HG02852 (cell line): ENCODE results near the gene PLAGL2.
"Not testable (repeated sequence)": the region's sequence is repeated elsewhere in the genome, so short reads cannot be mapped to it uniquely, and the experiment has no call there.

ENCODE experiments used
- ATAC-seq: cut with Tn5 transposase; IDR thresholded peaks from one replicate; pipeline ENCODE4 v1.9.1; 2021; ENCODE audit warnings: mild to moderate bottlenecking, moderate library complexity; ENCODE audit not compliant: unreplicated experiment

Gene PLAGL2

DNA sequence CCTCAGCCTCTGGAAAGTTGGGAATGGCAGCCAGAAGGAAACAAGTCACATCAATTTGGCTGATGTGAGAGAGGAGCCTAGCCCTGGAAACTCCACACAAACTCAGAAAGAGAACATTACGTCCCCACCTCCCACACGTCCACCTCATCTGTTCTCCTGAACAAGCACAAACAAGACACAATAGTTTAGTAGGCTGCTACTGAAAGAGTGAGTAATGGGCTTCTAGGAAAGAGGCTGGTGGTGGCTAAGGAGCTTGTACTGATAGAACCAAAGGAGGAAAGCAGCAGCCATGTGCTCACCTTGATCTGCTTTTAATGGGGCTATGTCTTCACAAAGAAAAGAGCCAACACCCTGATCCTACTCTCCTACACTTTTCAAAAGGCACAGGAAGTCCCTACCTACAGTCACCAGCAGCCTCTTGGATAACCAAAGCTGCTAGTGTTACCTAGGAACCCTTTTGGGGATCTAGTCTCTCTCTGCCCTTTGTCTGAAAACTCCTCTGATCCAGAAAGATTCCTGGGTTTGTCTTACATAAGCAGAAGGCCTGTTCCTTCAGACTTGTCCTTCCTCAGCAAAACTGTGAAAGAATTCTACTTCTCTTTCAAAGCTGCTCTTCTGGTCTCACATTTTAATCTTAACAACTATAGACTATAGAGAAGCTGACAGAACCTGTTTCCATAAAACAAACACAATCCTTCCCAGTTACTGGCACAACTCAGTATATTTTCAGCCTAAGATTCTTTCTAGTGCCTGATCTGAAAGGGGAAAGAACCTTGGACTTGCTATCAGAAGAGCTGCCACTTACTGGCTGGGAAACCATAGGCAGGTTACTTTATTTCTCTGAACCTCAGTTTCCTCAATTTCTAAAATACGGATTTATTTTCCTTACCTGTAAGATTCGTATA, 3.1 kb downstream of the PLAGL2 start:
- no peak for ATAC-seq

DNA sequence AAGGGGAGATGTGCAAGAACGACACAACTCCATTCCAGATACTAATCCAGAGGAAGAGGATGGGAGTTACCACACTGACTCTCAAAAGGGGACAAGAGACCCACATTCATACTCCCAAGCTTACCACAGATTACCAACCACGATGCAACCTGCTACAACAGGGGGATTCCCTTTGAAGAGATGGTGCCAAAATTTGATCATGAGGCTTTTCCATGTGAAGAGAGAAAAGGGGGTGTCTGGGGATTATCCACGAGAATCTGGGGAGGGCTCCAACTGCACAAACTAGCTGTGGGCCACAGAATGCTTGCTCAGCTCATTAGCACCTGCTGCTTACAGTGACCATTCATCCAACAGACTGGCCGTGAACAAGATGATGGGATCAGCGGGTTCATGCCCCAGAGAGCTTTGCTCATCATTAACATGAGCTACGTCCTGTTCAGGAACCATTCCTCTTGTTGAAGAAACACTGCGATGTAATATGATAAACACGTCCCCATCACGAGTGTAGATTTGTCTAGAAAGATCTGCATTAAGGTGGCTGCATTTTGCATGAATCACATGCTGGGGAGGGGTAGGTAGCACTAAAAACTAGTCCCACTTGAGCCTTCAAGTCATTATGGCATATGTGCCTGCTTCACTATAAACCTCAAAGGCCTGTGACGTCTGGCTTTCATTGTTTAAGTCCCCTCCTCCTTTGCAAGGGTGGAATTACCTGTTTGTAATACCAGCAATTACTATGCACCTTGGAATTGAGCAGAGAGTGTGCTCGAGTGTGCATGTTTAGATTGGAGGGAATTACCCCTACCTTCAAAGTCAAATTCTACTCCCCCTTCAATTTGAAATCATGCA, 4.0 kb downstream of the PLAGL2 start:
- ATAC-seq, result no peak

- no peak for ATAC-seq
These were observed 5.6 kb downstream of the PLAGL2 start for GRCh38 chr20:32201977-32202363.

DNA sequence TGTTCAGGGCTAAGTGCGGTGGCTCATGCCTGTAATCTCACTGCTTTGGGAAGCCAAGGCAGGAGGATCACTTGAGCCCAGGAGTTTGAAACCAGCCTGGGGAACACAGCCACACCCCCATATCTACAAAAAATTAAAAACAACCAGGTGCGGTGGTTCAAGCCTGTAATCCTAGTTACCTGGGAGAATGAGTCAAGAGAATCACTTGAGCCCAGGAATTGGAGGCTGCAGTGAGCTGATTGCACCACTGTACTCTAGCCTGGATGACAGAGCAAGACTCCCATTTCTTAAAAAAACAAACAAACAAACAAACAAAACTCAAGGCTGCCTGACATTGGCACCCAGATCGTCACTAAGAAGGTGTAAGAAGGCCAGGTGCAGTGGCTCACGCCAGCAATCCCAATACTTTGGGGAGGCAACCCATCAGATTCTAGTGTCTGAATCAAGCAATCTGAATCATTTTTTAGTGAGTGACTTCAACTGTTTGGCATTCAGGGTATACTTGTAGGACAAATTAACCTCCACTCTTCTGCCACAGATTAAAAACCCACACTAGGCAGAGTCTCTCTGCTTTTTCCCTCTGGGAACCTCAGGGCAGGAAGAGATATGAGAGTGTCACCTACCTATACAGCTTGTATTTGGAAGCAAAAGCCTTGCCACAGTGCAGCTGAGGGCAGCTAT, 6.1 kb downstream of the PLAGL2 start:
- no peak for ATAC-seq

DNA sequence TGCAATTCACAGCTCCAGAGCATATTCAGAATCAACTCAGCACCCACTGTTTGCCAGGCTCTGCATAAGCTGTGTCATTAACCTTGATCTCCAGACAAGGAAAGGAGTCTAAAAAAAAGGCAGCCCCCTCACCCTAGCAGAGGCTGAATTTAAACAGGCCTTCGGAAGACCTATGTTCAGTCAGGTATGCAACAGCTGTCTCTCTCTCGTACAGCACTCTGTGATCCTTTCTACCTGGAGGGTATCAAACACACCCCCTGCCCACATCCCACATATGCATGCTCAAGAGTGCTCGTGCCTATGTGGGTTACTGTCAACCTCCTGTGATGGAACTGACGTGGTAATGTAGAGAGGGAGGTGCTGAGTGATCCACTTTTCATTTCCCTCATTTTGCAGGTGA, 8.5 kb downstream of the PLAGL2 start:
- ATAC-seq, result no peak

DNA sequence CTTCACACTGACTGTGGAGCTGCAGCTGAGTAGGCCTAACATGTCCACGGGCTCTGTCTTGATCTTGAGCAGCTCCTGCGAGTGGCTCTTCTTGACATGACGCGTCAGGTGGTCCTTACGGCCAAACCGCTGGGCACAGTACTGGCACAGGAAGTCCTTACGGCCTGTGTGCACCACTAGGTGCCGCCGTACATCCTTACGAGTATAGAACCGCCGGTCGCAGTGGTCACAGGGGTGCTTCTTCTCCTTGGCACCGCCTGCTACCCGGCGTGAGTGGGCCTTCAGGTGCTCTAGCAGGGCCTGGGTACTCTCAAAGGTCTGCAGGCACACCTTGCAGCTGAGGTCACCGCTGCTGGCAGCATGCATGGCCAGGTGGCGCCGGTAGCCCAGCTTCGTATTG, 10.4 kb downstream of the PLAGL2 start:
- ATAC-seq, result not testable (repeated sequence)

DNA sequence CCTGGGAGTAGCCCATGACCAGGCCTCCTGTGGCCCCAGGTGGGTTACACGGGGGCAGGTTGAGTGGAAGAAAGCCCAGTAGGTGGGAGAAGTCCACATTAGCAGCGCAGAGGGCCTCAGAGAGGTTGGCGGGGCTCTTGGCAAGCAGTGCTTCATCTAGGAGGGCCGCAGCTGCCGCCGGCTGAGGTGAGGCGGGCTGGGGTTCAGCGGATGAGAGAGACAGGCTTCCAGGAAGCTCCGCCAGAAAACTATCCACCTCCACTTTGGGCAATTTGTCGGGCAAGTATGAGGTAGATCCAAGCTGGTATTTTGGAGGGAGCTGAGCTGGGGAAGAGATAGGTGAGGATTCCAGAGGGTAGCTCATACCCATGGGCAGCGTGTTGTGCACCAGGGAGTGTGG, 10.9 kb downstream of the PLAGL2 start:
- ATAC-seq, result not testable (repeated sequence)

DNA sequence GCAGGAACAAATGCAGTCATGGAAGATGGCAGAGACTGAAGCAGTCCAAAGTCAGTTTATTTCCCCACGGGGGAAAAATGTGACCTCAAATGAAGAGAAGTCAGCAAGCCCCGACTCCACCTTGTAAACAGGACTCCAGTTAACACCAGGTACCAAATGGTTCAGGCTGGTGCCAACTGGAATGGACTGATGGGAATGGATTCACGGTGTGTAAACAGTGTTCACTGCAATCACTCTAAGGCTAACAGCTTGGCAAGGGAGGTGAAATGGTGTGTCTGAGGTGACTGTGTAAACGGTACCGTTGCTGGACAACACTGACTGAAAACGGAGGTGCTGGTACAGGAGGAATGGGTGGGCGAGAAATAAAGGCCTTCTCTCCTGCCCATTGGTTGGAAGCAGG, 12.0 kb downstream of the PLAGL2 start:
- no peak for ATAC-seq

- ATAC-seq, result no peak
These were observed 13.5 kb downstream of the PLAGL2 start for GRCh38 chr20:32193996-32194395.

- not testable (repeated sequence) for ATAC-seq
These were observed 14.2 kb downstream of the PLAGL2 start for GRCh38 chr20:32193336-32193735.

- no peak for ATAC-seq
These were observed 14.8 kb downstream of the PLAGL2 start for GRCh38 chr20:32192698-32193097.

DNA sequence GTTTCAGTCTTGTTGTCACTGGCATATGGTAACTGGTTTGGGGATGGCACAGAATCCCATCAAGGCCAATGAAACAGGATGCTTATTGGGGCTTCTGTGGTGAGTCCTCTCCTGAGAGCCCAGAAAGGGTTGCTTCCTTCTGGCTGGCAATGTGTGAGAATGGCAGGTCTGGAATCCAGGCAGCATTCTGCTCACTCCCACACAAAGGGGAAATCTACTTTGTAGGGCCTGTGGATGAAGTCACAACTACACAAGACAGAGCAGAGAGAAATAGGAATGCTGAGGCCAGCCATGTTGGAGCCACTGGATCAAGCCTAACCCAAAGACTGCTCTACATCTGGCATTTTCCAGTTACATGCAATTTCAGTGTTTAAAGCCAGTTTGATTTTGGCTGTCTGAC, 15.7 kb downstream of the PLAGL2 start:
- ATAC-seq, result no peak

- ATAC-seq, result no peak
These were observed 16.1 kb downstream of the PLAGL2 start for GRCh38 chr20:32191422-32191821.

DNA sequence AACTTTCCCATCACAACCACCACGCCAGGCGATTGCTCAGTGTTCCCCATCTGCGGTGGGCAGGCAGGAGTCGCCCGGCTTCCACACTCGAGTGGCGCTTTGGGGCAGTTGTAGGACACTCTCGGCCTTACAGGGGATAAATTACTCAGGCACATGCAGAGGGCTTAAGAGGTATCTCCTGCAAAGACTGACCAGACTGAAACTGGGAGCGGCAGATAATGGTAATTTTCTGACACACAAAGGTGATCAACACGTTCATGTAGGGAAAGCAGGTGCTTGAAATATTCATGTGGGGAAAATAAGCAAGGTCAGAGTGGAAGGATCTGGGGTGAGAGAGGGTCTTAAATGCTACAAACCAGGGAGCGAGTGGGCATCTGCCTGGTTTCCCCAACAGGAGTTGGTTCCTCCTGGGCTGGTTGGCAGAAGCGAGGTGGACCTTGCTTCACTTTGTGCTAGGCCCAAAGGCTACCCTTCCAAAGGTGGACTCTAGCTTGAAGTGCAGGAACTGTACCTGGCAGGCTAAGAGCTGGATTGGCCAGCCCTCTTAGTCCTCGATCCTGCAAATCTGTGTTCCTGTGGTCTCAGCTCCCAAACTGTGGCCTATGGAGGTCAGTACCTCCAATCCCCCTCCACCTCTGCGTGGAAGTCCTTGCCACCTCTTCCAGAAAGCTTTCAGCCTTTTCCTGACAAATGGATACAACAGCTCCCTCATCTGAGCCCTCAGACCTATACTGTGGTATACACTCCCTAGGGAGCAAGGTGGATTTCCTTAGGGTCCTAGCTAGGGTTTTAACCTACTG, 16.7 kb downstream of the PLAGL2 start:
- ATAC-seq, result no peak

DNA sequence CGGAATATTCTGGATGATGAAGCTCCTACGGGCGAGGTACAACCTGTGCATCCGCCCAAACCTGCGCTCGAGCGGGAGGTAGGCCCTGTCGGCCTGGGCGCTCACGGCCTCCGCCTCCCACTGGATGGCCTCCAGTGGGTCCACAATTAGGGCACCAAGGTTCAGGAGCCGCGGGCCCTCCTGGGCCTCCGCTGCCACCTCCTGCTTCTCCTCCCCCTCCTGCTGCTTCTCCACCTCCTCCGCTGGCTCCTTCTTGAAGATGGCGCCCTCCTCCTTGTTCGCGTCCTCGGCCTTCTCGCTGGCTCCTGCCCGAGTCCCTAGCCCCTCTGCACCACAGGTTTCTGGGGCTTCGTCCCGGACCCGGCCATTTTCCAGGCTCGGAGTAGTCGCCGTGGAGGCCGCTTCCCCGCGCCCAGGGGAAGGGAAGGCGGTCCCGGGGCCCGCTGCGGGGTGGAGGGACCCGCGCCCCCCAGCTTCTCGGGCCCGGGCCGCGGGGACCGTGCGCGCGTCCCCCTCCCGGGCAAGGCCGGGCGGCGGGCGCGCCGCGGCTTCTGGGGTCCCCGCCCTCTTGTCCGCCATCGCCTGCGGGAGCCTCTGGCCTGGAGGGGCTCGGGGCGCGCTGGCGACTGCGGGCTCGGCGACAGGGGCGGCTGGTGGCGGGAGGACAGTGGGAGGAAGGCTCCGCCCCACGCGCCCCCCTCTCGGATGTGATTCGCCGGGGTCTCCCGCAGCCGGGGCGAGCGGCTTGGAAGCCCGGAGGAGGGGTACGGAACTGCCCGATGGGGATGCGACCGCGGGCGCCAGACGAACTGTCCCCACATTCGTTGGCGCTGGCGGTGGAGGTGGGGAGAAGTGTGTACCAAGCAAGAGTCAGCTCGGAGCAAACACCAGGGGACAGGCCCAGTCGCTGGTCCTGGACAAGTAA, 17.6 kb downstream of the PLAGL2 start:
- ATAC-seq, result no peak

DNA sequence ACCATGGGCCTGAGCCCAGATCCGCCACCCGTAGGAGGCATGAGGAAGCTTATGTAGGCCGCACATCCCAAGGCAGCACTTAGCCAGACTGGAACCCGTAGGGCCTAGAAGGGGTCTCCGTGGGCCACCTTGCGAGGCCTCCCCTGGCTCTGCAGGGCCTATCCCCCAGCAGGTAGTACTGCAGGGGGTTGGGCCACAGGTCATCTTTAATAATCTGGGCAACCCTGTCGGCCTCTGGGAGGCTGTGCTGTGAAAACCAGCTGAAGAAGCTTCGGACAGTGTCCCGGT, 18.5 kb downstream of the PLAGL2 start:
- ATAC-seq, result no peak

GRCh38 chr20:32188376-32189122, 19.0 kb downstream of the PLAGL2 start:
- no peak for ATAC-seq

DNA sequence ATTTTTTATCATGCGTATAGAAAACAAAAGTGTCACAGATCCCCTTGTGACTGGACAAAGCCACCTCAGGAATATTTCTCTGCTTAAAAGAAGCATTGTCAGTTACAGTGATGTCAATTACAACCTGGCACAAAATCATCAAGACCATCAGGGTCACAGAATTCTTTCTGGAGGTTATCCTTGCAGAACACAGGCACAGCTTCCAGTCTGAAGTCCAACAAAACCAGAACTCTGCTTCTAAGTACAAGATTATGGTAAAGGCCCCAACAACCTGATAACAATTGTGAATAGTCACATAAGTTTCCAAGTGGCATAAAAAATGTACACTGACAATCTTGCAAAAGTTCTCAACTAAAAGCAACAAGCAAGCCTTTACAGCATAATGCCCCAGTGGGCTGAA, 21.0 kb downstream of the PLAGL2 start:
- ATAC-seq, result no peak

GRCh38 chr20:32184961-32185603, 22.5 kb downstream of the PLAGL2 start:
- ATAC-seq, result no peak
